Measurements from ENCODE around the gene TBPL1.
"Not testable (repeated sequence)": the region's sequence is repeated elsewhere in the genome, so short reads cannot be mapped to it uniquely, and the experiment has no call there.

Gene TBPL1

DNA sequence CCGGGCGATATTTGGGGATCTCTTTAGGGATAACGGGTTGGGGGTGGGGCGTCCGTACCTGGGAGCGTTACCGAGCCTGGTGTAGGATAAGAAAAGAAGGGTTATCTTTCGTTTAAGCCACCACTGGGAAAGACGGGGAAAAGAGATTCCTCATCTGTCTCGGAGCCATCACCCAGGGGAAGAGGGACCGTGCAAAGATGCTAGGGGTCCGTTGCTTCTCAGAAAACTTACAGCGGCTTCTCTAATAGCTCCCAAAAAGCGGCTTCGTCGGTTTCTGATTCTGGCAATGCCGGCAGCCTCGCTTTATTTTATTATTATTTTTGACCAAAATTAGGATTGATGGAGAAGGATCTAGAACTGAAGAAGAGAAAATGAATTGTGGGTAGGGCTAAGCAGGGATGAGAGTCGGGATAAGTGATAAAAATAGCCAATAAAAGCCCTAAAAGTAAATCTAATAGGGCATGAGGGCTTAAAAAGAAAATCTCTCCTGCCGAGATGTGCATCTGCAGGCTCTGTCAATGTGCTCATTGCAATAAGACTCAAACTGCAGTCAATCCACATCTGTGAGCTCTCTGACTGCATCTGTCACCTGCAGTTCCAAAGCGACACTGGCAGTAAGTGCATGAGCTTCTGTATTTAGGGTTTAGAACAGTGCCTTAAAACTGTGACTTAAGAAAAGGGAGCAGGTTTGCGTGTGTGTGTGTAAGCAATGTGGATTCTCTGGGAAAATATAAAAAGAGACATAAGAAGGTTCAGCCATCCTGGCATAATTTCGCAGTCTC, 801 bp downstream of the TBPL1 start:
- no peak for DNase-seq

DNA sequence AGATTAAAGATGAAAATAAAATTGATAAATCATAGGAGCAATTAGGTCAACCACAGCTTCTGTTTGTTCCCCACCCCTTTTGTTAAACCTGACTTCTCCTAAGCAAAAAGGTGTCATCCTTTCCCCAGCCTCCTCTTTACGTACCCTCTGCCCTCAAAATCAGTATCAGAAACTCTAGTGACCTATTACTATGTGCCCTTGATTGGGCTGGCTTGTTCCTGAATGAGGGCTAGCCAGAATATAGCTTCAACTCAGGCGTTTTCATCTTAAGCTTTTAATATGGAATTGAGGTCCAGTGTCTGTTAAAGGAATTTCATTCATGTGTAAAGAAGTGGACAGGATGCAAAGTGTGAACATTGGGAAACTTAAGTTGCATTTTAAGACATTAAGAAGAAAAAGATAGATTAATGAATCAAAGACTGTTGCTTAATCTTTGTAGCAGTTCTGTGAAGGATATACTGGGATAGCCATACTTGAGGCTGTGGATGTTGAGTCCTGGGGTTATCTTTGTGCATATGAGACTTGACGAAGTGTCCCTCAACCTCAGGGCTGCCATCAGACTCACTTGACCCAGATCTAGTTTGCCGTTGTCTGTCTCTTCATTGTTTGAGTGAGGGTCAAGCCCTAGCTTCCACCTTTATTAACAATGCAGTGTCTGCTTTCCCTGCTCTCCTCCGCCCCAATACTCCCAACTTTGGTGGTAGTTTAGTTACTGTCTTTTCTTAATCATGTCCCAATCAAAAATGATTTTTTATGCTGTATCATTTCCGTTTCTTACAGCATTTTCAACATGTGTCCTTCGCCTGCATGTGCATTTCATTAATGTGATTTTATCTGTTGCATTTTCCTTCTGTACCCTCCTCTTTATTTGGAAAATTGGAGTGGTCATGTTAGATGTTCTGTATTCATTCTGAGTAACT, 1.9 kb downstream of the TBPL1 start:
- DNase-seq, result no peak

DNA sequence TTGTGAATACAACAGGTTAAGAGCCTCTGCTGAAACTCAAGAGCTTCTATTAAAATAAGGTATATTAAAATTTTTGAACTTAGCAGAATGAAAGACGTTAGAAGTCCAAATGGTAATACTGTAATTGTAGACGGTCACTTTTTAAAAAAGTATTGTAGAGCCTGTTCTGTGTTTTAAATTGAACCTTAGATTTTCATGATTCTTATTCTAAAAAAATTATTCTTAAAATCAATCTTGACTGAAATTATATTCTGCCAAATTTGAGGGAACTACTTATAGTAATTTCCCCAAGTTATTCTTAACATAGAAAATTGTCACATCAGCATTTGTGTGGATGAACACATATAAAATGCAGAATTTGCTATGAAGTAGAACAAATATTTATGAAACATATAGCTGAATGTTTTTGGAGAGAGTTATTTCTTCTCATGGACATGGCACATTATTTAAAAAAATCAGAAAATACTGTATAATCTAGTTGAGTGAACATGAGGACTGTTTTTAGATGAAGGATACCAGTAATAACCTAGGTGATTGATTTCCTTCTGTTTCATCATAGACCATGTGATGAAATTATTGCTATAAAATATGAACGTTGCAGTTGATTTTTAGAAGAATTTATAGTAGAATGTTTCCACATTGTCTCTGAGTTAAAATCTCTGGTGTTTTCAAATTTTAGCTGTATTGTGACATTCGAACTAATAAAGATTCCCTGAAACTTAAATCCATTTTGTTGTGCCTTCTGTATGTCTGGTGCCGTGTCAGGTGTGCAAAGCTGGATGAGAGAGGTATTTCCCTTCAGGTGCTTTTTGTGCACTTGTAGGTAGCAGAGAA, 2.8 kb downstream of the TBPL1 start:
- DNase-seq, result no peak

DNA sequence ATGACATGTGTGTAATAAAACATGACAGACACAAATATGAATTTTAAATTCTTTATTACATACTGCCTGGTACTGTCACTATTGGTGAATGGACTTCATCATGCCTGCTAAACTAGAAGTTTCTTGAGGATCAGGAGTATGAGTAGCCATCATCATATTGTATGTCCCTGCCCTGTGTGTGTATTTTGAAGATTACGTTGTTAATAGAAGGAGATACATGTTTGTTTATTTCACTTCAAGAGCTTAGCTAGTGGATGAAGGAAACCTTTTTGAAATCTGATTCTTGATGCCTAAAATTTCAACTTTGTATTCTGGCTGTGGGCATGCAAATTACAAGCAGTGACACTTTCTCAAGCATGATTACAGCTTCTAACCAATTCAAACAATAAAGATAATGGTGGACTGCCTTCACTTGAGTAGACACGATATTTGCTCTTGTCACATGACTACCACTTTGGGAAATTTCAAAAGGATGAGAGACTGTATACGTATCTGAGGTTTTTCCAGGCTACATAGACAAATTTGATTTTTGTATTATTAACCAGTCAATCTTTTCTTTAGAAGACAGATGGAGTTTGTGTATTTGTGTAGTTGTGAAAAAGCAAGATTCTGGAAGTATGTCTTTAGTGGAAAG, 3.5 kb downstream of the TBPL1 start:
- DNase-seq, result no peak

DNA sequence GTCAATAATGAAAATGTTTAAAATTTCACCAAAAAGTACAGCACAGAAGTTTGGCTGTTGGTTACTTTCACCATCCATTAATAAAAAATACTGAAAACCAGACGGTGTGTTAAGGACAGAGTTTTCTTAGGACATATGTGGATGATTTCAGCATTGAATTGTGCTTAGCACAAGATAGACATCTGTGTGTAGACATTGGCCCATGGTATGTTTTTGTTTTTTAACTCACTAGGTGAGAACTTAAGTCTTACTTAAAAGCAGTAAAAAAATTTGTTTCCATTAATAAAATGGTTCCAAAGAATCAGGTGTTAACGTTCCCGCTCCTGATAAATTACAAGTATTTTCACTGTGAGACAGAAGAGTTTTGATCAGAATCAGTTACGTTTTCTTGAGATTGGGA, 4.2 kb downstream of the TBPL1 start:
- DNase-seq, result no peak

DNA sequence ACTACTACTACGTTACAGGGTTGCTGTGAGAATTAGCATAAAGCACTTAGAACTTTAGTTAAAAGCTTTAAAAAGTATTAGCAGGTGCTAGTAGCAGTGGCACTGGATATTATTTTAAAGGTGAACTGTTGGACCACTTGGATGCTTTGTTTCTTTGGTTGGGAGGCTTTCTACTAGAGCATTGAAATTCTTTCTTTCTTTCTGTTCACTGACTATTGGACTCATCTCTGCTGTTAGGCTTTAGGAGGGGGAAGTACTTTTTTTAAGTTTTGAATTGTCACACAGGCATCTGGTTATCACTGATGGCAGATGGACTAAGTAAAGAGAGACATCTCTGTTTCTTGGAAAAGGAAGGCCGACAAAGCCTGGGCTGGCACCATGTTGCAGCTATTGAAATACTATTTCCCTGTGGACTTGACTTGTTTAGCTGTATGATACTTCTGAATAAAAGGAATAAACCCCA, 4.8 kb downstream of the TBPL1 start:
- DNase-seq, result no peak

DNA sequence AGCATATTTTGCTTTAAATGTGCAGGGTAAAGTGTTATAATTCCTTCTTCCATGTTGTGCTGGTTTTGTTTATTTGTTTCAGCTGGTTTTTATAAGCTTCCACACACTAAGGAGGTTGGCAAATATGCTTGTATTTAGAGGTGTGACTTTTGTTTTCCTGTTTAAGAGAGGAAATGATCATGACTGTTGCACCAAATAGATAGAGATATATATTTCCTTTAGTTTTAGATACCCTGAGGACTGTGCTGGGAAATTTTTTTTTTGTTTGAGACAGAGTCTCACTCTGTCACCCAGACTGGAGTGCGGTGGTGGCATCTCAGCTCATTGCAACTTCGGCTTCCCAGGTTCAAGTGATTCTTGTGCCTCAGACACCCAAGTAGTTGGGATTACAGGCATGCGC, 5.8 kb downstream of the TBPL1 start:
- DNase-seq, result no peak

DNA sequence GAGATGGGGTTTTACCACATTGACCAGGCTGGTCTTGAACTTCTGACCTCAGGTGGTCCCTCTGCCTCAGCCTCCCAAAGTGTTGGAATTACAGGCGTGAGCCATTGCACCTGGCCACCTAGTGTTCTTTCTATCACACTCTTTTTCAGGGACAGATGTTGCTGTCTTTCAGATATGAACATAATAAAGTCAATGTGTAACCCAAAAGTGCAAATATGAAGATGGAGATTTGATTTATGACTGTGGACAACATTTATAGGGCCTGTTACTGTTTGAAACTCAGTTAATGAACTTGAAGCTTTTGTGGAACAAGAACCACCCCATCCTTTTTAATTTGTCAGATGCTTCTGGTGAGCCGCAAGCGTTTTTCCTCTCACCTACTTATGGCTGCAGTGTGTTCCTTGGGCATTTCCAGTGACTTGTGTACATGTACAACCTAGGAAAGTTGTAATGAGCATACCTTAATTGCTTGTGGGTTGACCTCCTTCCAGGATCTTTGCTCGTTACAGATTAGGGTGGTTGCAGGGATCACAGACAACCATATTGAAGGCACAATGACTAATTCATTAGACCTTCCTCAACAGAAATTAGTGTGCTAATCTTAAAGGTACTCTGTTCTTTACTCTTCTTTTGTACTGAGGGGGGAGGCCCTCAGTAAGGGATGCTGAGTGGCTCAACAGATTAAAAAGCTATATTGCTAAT, 6.8 kb downstream of the TBPL1 start:
- DNase-seq, result no peak

DNA sequence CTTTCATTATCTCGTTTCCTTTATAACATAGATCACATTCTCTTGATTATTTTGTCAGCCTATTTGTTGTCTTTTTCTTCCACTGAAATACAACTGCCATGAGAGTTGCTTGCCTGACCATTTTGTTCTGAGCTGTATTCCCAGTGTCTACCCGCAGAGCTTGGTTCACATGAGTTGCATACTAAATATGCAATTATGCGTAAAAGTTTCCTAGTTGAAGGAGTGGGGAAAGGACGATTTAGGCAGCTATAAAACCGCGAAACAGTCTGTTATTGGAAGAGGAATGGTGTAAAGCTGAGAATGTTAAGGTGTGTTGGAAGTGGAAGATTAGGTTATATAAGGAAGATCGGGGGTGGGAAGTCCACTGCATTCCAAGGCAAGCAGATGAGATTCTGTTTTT, 8.8 kb downstream of the TBPL1 start:
- DNase-seq, result no peak

DNA sequence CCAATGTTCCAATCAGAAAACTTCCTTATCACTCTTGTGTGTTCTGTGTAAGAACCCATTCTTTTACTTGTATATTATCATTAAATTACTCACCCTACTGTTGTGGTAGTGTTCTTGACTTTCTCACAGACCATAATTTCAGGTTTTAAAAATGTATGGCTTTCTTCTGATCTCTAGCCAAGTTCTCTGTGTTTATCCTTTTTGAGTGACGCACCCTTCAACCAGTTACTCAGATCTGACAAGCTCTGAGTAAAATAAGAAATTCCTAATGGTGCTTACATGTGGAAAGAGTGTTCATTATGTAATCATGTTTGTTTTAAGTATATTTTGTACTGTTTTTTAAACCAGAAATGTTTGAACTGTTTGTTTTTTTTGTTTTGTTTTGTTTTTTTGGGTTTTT, 11.0 kb downstream of the TBPL1 start:
- DNase-seq, result no peak

DNA sequence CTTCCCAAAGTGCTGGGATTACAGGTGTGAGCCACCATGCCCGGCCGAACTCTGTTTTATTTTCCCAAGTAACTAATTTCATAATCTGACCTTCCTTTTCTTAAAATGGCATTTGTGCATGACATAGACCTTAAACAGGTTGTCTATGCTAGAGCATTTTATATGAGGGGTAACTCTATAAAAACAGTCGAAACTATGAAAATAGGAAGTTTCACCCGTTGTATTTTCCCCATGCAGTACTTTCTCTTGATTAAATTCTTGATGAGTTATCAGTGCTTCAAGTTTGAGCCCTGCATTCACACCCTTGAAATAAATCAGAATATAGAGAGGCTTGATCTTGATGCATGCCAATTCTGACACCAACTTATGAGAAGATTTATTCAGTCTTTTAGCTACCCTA, 11.7 kb downstream of the TBPL1 start:
- no peak for DNase-seq

DNA sequence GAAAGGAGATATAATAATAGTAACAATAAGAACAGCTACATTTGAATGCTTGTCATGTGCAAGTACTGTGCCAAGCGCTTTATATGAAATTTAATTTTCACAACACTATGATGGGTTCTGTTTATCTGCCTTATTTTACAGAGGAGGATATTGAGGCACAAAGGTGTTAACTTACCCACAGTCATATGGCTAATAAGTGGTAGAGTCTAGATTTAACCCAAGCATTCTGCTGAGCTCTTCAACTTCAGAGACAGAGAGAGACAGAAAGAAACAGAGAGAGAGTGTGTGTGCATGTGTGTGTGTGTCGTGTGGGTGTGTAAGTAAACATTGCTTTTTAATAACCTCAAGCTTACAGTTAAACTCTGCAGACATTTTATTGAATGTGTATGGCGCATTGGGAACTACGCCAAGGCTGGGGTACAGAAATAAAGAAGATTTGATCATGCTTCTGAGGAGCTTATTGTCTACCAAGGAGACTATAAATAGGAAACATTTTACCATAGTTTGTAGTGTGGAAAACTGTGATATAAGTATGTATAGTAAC, 12.9 kb downstream of the TBPL1 start:
- no peak for DNase-seq

DNA sequence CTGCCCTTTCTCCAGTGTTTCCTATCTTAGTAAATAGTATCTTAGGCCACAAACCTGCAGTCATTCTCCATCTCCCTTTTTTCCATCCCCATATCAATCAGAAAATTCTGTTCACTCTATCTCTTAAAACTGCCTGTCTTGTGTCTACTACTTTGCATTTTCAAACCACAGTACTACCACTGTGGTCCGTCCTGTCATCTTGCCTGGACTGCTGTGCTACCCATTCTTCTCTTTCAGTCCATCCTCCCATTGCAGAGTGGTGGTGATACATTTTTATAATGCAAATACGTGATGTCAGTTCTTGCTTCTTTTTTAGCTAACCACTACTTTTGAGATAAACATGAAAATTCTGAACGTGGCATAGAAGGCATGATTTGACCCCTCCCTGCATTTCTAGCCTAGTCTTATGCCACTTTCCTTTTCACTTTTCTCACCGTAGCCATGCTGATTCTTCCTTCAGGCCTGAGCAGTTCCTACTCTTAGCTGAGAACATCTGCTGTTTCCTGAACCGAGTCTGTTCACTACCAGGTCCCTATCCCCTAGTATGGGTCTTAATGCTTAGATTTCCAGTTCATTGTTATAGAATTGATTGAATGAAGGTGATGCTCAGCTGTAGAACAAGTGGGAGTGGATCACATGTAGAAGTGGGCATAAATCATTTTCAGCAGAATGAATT, 13.8 kb downstream of the TBPL1 start:
- DNase-seq, result no peak

DNA sequence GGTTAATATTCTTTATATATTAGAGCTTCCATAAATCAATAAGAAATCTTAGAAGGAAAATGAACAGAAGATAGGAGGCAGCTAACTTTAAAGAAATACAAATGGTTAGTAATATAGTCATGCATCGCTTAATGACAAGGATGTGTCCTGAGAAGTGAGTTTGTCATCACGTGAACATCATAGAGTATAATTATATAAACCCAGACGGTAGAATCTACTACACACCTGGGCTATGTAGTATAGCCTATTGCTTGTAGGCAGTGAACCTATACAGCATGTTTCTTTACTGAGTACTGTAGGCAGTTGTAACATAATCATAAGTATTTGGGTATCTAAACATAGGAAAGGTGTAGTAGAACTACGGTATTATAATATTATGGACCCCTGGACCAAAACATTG, 14.3 kb downstream of the TBPL1 start:
- no peak for DNase-seq

DNA sequence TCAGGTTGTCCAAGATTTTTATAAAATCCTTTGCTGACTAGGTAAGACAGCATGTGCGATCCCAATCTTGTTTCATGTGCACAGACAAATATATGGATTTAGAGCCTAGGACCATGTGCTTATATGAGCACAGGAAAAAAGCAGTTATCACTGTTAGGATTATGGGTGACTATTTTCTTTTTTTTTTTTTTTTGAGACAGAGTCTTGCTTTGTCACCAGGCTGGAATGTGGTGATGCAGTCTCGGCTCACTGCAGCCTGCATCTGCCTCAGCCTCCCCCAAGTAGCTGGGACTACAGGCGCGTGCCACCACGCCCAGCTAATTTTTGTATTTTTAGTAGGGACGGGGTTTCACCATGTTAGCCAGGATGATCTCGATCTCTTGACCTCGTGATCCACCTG, 14.8 kb downstream of the TBPL1 start:
- not testable (repeated sequence) for DNase-seq

DNA sequence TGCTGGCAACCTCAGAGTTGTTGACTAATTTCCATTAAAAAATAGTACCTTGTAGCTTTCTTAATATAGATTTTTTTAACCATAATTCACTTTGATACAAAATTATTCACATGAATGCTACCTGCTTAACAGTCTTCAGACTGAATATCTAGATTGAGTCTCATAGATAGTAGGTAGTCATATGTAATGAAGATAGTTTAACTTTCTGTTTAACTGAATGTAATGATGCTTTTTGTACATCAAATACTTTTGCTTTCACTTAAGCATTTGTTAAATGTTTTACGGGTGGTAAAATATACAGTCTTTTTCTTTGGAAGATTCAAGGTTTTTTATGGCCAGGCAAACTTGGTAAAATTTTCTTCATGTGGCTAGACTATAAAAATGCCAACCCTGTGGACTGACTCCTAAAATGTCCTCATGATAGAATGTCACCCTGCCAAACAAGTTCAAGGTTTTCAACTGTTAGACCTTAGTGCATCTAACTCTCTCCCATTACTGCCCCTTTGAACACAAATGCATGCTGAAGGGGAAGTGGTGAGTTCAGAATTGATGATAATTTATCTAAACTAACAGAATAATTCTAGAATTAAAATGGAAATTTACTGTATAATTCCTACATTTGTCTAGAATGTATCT, 16.4 kb downstream of the TBPL1 start:
- no peak for DNase-seq

DNA sequence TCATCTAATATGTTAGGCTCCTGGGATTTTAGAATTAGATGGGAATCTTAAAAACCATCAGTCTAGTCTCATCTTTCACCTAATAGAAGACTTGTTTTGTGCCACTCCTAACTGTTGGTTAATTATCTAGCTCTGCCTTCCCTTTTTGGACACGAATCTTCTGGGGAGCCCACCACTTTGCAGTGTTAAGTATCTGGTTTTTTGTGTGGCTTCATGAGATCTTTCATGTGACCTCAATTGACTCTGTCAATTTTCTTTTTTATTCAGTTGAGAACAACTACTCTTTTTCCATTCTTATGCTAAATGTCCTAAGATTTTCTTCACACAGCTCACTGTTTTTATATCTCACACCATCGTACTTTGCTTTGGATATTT, 16.9 kb downstream of the TBPL1 start:
- DNase-seq, result no peak

DNA sequence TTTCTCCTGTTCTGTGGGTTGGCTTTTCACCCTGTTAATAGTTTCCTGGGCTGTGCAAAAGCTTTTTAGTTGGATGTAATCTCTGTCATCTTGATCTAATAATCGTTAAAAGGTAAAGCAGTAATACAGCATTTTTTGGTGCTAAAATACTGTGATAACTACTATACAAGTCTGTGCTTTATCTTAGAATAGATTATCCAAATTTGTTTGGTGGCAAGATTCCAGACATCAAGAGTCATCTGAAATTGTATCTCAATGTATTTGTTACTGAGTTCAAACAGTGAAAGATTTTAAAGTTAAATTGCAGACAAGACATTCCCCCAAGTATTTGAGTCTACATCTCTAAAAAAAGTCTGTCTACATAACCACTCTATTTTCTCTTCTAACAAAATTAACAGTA, 18.8 kb downstream of the TBPL1 start:
- DNase-seq, result no peak

DNA sequence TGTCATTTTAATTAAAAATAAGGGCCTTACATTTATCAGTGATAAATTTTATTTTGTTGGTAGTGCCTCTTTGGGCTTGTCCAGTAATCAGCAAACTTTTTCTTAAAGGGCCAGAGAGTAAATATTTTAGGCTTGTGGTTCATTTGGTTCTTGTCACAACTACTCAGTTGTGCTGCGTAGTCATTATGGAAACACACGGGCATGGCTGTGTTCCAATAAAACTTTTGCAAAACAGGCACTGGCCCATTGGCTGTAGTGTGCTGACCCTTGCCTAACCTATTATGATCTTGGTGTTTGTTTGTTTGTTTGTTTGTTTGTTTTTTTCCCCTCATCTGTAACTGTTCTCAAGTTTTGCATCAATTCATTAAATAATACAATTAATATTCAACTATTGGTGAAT, 19.4 kb downstream of the TBPL1 start:
- no peak for DNase-seq

DNA sequence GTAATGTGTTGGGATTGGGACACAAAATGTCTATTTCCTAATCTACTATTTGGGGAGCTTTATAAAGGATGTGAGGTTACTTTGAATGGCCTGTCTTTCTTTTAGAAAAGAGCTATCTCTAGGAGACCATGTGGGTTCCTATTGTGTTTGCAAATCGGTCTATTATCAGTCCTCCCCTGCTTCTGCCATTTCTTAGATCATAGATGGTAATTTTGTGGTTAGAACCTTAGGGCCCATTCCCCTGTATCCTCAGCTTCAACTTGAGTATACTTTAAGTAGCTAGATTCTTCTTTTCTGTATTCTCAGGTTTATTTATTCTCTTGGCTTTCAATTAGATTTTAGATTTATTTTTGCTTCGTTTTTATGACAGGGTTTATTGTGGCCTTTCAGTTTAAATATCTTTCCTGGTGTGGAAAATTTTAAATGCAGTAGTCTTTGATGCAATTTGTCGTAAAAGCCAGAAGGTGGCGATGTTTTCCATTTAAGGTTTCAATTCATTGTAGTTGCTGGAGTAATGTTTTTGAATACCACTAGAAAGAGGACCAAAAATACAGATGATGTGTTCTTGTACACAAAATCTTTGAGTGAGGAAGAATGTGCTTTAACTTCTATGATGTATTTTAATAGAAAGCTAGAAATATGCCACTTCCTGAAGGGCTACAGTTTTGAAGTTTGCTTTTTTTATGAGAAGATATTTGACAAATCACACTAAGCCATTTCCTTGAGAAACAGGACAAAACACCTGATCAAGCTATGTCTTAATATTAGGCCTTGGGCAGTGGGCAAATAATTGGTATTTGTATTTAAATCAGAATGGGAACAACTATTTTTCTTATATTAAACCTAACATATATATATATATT, 20.3 kb downstream of the TBPL1 start:
- no peak for DNase-seq
